ENCODE results near the gene F2. TPM values are rescaled to one million over a fixed set of nuclear protein-coding genes. Genes with fewer than 3 reads are reported as not detected.

The F2 gene
- total and polyA plus RNA-seq, 2 of the 13 experiments (the other 11 are each of a cell fraction or from before 2014, with no cell fraction given) = 330 to 801 TPM

- TF ChIP-seq ZNF770 (CRISPR knock-in tag; IDR thresholded peaks at IDR 0.05) = peak; percentile 88
- TF ChIP-seq SIN3B (IDR thresholded peaks at IDR 0.05; ENCODE audit: low read length) = no peak
- peak; percentile 96 for TF ChIP-seq FOXA3 (CRISPR knock-in tag; IDR thresholded peaks at IDR 0.05)
- TF ChIP-seq GTF2F1 (IDR thresholded peaks at IDR 0.05; ENCODE audit: low read length) = no peak
- peak; percentile 91; the same call in 1 of the 2 replicates for TF ChIP-seq ZBTB20 (CRISPR knock-in tag; IDR thresholded peaks at IDR 0.05; ENCODE audit: borderline replicate concordance, low read depth)
- TF ChIP-seq DMTF1 (CRISPR knock-in tag; IDR thresholded peaks at IDR 0.05) = no peak
- TF ChIP-seq ZBTB8A (CRISPR knock-in tag; IDR thresholded peaks at IDR 0.05; ENCODE audit: borderline replicate concordance, low read depth) = no peak
- TF ChIP-seq ARNTL (CRISPR knock-in tag; IDR thresholded peaks at IDR 0.05) = peak; percentile 92
- TF ChIP-seq TERF1 (CRISPR knock-in tag; IDR thresholded peaks at IDR 0.05) = no peak
- no peak for TF ChIP-seq HMGA1 (CRISPR knock-in tag; conservative IDR thresholded peaks at IDR 0.05)
- peak; percentile 92 for TF ChIP-seq HMG20B (CRISPR knock-in tag; conservative IDR thresholded peaks at IDR 0.05)
- peak; percentile 100 for TF ChIP-seq CHD4 (IDR thresholded peaks at IDR 0.05; ENCODE audit: borderline replicate concordance, low read length)
- TF ChIP-seq DNMT1 (CRISPR knock-in tag; IDR thresholded peaks at IDR 0.05) = no peak
- TF ChIP-seq KLF16 (CRISPR knock-in tag; IDR thresholded peaks at IDR 0.05) = peak in 1 of 2 experiments; percentile 89; a peak in 2 of 4 replicates
- TF ChIP-seq ZNF446 (CRISPR knock-in tag; IDR thresholded peaks at IDR 0.05) = no peak
- TF ChIP-seq THAP7 (CRISPR knock-in tag; IDR thresholded peaks at IDR 0.05) = peak; percentile 47; the same call in 1 of the 2 replicates
- no peak; the same call in 1 of the 2 replicates for TF ChIP-seq TCF7 (IDR thresholded peaks at IDR 0.05; ENCODE audit: low read depth)
- peak; percentile 86 for TF ChIP-seq ZFX (CRISPR knock-in tag; IDR thresholded peaks at IDR 0.05; ENCODE audit: low read depth)
- peak; percentile 53; the same call in 1 of the 2 replicates for TF ChIP-seq HBP1 (CRISPR knock-in tag; IDR thresholded peaks at IDR 0.05; ENCODE audit: low read depth)
Observed at GRCh38 chr11:46718155-46719019, 626 bp upstream of the F2 start (continued).
